Measurements from ENCODE around the gene KAZALD1. TPM values are rescaled to one million over a fixed set of nuclear protein-coding genes. Genes with fewer than 3 reads are reported as not detected.

KAZALD1 gene
- total RNA-seq, 6 donors from 2014 or later: 3.8 to 11.9 (median 9.8) TPM

GRCh38 chr10:101063050-101063525 is 1.3 kb downstream of the KAZALD1 start:
- Histone ChIP-seq H3K27ac (peak overlapping the region in 3 of 4 donors; percentile 38 to 98 (median 97)), H3K9me3 (no peaks in the 10 kb centered on the region), H3K4me3 (peak overlapping the region in 3 of 4 donors; percentile 51 to 78 (median 70)), H3K4me1 (peaks cover 57 to 79% (median 64%) of the 10 kb centered on the region in 4 donors), H3K27me3 (peaks cover 0 to 13% (median 7%) of the 10 kb centered on the region in 4 donors), H3K36me3 (no peaks in the 10 kb centered on the region)
- WGBS, 2 donors: 30 to 32% methylated on average over 6 to 10 of the region's 19 CpGs
- DNase-seq (no peak), ATAC-seq (ENCODE audit: low FRiP score in 2 of 2) (no peak)
- TF ChIP-seq POLR2AphosphoS5 (IDR thresholded peaks at IDR 0.05) (no peak), POLR2A (IDR thresholded peaks at IDR 0.05) (no peak), EP300 (IDR thresholded peaks at IDR 0.05) (no peak), CTCF (IDR thresholded peaks at IDR 0.05) (no peak)

GRCh38 chr10:101063548-101064414 is 2.0 kb downstream of the KAZALD1 start:
- peaks cover 57 to 79% (median 64%) of the 10 kb centered on the region in 4 donors for H3K4me1 ChIP-seq

GRCh38 chr10:101064415-101065030 is 2.7 kb downstream of the KAZALD1 start:
- TF ChIP-seq CTCF (IDR thresholded peaks at IDR 0.05) (no peak), EP300 (IDR thresholded peaks at IDR 0.05) (no peak), POLR2AphosphoS5 (IDR thresholded peaks at IDR 0.05) (no peak), POLR2A (IDR thresholded peaks at IDR 0.05) (no peak)

More at GRCh38 chr10:101063548-101064414, 2.0 kb downstream of the KAZALD1 start:
- ATAC-seq (ENCODE audit: low FRiP score in 2 of 2) (no peak), DNase-seq (peak in 1 of 2 donors; percentile 5)
- Histone ChIP-seq H3K27ac (peak overlapping the region in 1 of 4 donors; percentile 27), H3K36me3 (no peaks in the 10 kb centered on the region), H3K27me3 (peaks cover 0 to 13% (median 7%) of the 10 kb centered on the region in 4 donors), H3K4me3 (no peak overlapping the region), H3K9me3 (no peaks in the 10 kb centered on the region)
- no peak for TF ChIP-seq POLR2A (IDR thresholded peaks at IDR 0.05)
- TF ChIP-seq CTCF (IDR thresholded peaks at IDR 0.05): no peak
- TF ChIP-seq EP300 (IDR thresholded peaks at IDR 0.05): no peak
- no peak for TF ChIP-seq POLR2AphosphoS5 (IDR thresholded peaks at IDR 0.05)
- 39 to 50% methylated on average over 13 to 14 of the region's 15 CpGs for WGBS, 2 donors

GRCh38 chr10:101065481-101066145 is 3.8 kb downstream of the KAZALD1 start:
- Histone ChIP-seq H3K27ac (peak overlapping the region; percentile 65 to 86 (median 83)), H3K4me1 (peaks cover 52 to 68% (median 56%) of the 10 kb centered on the region in 4 donors), H3K4me3 (peak overlapping the region in 3 of 4 donors; percentile 49 to 57 (median 55)), H3K27me3 (peaks cover 0 to 13% (median 7%) of the 10 kb centered on the region in 4 donors), H3K36me3 (no peaks in the 10 kb centered on the region), H3K9me3 (no peaks in the 10 kb centered on the region)
- WGBS, 2 donors: 78 to 89% methylated on average over 3 of the region's 3 CpGs
- DNase-seq (no peak), ATAC-seq (ENCODE audit: low FRiP score in 2 of 2) (no peak)
- TF ChIP-seq EP300 (IDR thresholded peaks at IDR 0.05) (no peak), CTCF (IDR thresholded peaks at IDR 0.05) (no peak), POLR2AphosphoS5 (IDR thresholded peaks at IDR 0.05) (no peak), POLR2A (IDR thresholded peaks at IDR 0.05) (no peak)

More at GRCh38 chr10:101064415-101065030, 2.7 kb downstream of the KAZALD1 start:
- no peak overlapping the region for H3K27ac ChIP-seq
- no peaks in the 10 kb centered on the region for H3K36me3 ChIP-seq
- peaks cover 57 to 78% (median 64%) of the 10 kb centered on the region in 4 donors for H3K4me1 ChIP-seq
- ATAC-seq (ENCODE audit: low FRiP score in 2 of 2): no peak
- WGBS, 2 donors: 86 to 94% methylated on average over 6 to 9 of the region's 9 CpGs
- peaks cover 0 to 13% (median 7%) of the 10 kb centered on the region in 4 donors for H3K27me3 ChIP-seq
- DNase-seq: peak in 1 of 2 donors; percentile 26
- no peak overlapping the region for H3K4me3 ChIP-seq
- H3K9me3 ChIP-seq: no peaks in the 10 kb centered on the region
